T-helper 17 cell (primary cell): ENCODE data around the gene SBNO2. TPM values are rescaled to one million over a fixed set of nuclear protein-coding genes. Genes with fewer than 3 reads are reported as not detected.
"Not testable (repeated sequence)": the region's sequence is repeated elsewhere in the genome, so short reads cannot be mapped to it uniquely, and the experiment has no call there.

Experiments
- ATAC-seq: fragments of 150-1000 bp; cut with Tn5 transposase; 2 replicates; pipeline ENCODE4 v1.10.0; 2021; ENCODE audit warnings: mild to moderate bottlenecking, moderate library complexity
- DNase-seq, 3 donors: peaks; one replicate each; pipeline versions ENCODE4 v3.0.0 to v3.0.0-alpha.2; 2020 to 2021
- H3K9me3 ChIP-seq: one replicate; pipeline ENCODE4 v1.7.0; 2013; ENCODE audit warnings: low read length, mild to moderate bottlenecking; ENCODE audit not compliant: control insufficient read depth, poor library complexity, severe bottlenecking
- H3K27ac Mint-ChIP-seq: one replicate; pipeline ENCODE4 v1.8.0; 2022; ENCODE audit warnings: mild to moderate bottlenecking, moderate library complexity, mixed read lengths
- H3K27me3 Mint-ChIP-seq: one replicate; pipeline ENCODE4 v1.8.0; 2022; ENCODE audit warnings: mixed read lengths
- H3K36me3 Mint-ChIP-seq: one replicate; pipeline ENCODE4 v1.8.0; 2022; ENCODE audit warnings: low read depth, mixed read lengths
- H3K4me1 Mint-ChIP-seq: one replicate; pipeline ENCODE4 v1.8.0; 2022; ENCODE audit warnings: mild to moderate bottlenecking, mixed read lengths
- H3K4me3 Mint-ChIP-seq: one replicate; pipeline ENCODE4 v1.8.0; 2022; ENCODE audit warnings: mild to moderate bottlenecking, moderate library complexity, mixed read lengths
- total RNA-seq, 4 donors: library from RNA in 2 of 4; stranded (reverse) in 2 of 4; gene quantifications; one replicate each; pipeline ENCODE4 v1.2.3 and lab custom pipeline; 2022 to 2026

The SBNO2 gene
- total RNA-seq, 2 donors from 2014 or later = 85.4 to 106 TPM

- no peak overlapping the region for H3K4me3 Mint-ChIP-seq
- ATAC-seq = no peak
- no peaks in the 10 kb centered on the region for H3K27me3 Mint-ChIP-seq
- no peak overlapping the region for H3K27ac Mint-ChIP-seq
- peaks cover 2% of the 10 kb centered on the region for H3K36me3 Mint-ChIP-seq
- H3K4me1 Mint-ChIP-seq = peaks cover 16% of the 10 kb centered on the region
- no peak for DNase-seq
- H3K9me3 ChIP-seq = no peaks in the 10 kb centered on the region
Measured at GRCh38 chr19:1214862-1215731, 41.0 kb upstream of the SBNO2 start.

- H3K9me3 ChIP-seq = no peaks in the 10 kb centered on the region
- peak overlapping the region; percentile 92 for H3K4me3 Mint-ChIP-seq
- ATAC-seq = no peak
Measured at GRCh38 chr19:1214299-1214861, 40.3 kb upstream of the SBNO2 start.

GRCh38 chr19:1213391-1214286 is 39.6 kb upstream of the SBNO2 start:
- Mint-ChIP-seq H3K4me1 (peaks cover 16% of the 10 kb centered on the region), H3K27ac (peak overlapping the region; percentile 99), H3K36me3 (peaks cover 2% of the 10 kb centered on the region), H3K27me3 (no peaks in the 10 kb centered on the region), H3K4me3 (peak overlapping the region; percentile 92)
- no peaks in the 10 kb centered on the region for H3K9me3 ChIP-seq
- ATAC-seq = peak; percentile 96
- DNase-seq = peak; percentile 37 to 57 (median 50)

More at GRCh38 chr19:1214299-1214861, 40.3 kb upstream of the SBNO2 start:
- H3K36me3 Mint-ChIP-seq = peaks cover 2% of the 10 kb centered on the region
- peak overlapping the region; percentile 99 for H3K27ac Mint-ChIP-seq
- H3K4me1 Mint-ChIP-seq = peaks cover 16% of the 10 kb centered on the region
- DNase-seq = peak in 1 of 3 donors; percentile 7
- H3K27me3 Mint-ChIP-seq = no peaks in the 10 kb centered on the region

- no peak for ATAC-seq
Measured at GRCh38 chr19:1211494-1212234, 37.6 kb upstream of the SBNO2 start.

GRCh38 chr19:1210227-1210538 is 36.1 kb upstream of the SBNO2 start:
- ATAC-seq = no peak
- Mint-ChIP-seq H3K4me3 (no peak overlapping the region), H3K27me3 (no peaks in the 10 kb centered on the region)

More at GRCh38 chr19:1211494-1212234, 37.6 kb upstream of the SBNO2 start:
- no peaks in the 10 kb centered on the region for H3K9me3 ChIP-seq
- peak in 1 of 3 donors; percentile 10 for DNase-seq
- peaks cover 31% of the 10 kb centered on the region for H3K4me1 Mint-ChIP-seq
- peaks cover 2% of the 10 kb centered on the region for H3K36me3 Mint-ChIP-seq
- H3K27me3 Mint-ChIP-seq = no peaks in the 10 kb centered on the region
- no peak overlapping the region for H3K4me3 Mint-ChIP-seq
- H3K27ac Mint-ChIP-seq = no peak overlapping the region

GRCh38 chr19:1208830-1209229 is 34.8 kb upstream of the SBNO2 start:
- ATAC-seq, H3K36me3 Mint-ChIP-seq, H3K27me3 Mint-ChIP-seq, H3K9me3 ChIP-seq: not testable (repeated sequence)
- peak overlapping the region; percentile 95 for H3K27ac Mint-ChIP-seq
- peaks cover 30% of the 10 kb centered on the region for H3K4me1 Mint-ChIP-seq
- peak in 1 of 3 donors; percentile 8 for DNase-seq
- H3K4me3 Mint-ChIP-seq = peak overlapping the region; percentile 12

More at GRCh38 chr19:1210227-1210538, 36.1 kb upstream of the SBNO2 start:
- no peak for DNase-seq
- peaks cover 2% of the 10 kb centered on the region for H3K36me3 Mint-ChIP-seq
- H3K9me3 ChIP-seq = no peaks in the 10 kb centered on the region
- H3K27ac Mint-ChIP-seq = peak overlapping the region; percentile 49
- peaks cover 33% of the 10 kb centered on the region for H3K4me1 Mint-ChIP-seq

GRCh38 chr19:1206864-1207450 is 32.9 kb upstream of the SBNO2 start:
- DNase-seq = no peak
- Mint-ChIP-seq H3K27ac (peak overlapping the region; percentile 95), H3K27me3 (no peaks in the 10 kb centered on the region), H3K4me3 (peak overlapping the region; percentile 94), H3K4me1 (peaks cover 31% of the 10 kb centered on the region), H3K36me3 (no peaks in the 10 kb centered on the region)
- no peaks in the 10 kb centered on the region for H3K9me3 ChIP-seq
- no peak for ATAC-seq

GRCh38 chr19:1206150-1206863 is 32.2 kb upstream of the SBNO2 start:
- H3K27ac Mint-ChIP-seq = peak overlapping the region; percentile 95
- ATAC-seq (no peak), DNase-seq (no peak)
- H3K27me3 Mint-ChIP-seq = no peaks in the 10 kb centered on the region
- H3K4me3 Mint-ChIP-seq = peak overlapping the region; percentile 94
- H3K4me1 Mint-ChIP-seq = peaks cover 28% of the 10 kb centered on the region
- H3K36me3 Mint-ChIP-seq = no peaks in the 10 kb centered on the region
- no peaks in the 10 kb centered on the region for H3K9me3 ChIP-seq

- ATAC-seq = peak; percentile 93
- Mint-ChIP-seq H3K4me3 (peak within 1 kb of the TSS; percentile 94), H3K36me3 (no peaks in the 10 kb centered on the region), H3K27me3 (no peaks in the 10 kb centered on the region), H3K27ac (peak within 1 kb of the TSS; percentile 95), H3K4me1 (peaks cover 28% of the 10 kb centered on the region)
- DNase-seq = peak; percentile 99 to 100 (median 99)
- no peaks in the 10 kb centered on the region for H3K9me3 ChIP-seq
Measured at GRCh38 chr19:1205114-1206099, 31.3 kb upstream of the SBNO2 start, which contains the start of gene STK11. TSS of gene STK11 (plus strand) at chr19:1205778. CDS start at chr19:1206914, 1,136 bp downstream.

- peaks cover 11% of the 10 kb centered on the region for H3K4me1 Mint-ChIP-seq
- H3K27me3 Mint-ChIP-seq, H3K9me3 ChIP-seq, H3K27ac Mint-ChIP-seq, H3K4me3 Mint-ChIP-seq, ATAC-seq, DNase-seq, H3K36me3 Mint-ChIP-seq: not testable (repeated sequence)
Measured at GRCh38 chr19:1200614-1201013, 26.5 kb upstream of the SBNO2 start.

GRCh38 chr19:1199531-1199930 is 25.5 kb upstream of the SBNO2 start:
- Mint-ChIP-seq H3K27ac (no peak overlapping the region), H3K36me3 (no peaks in the 10 kb centered on the region), H3K4me3 (no peak overlapping the region), H3K4me1 (peaks cover 11% of the 10 kb centered on the region), H3K27me3 (no peaks in the 10 kb centered on the region)
- ATAC-seq (no peak), DNase-seq (no peak)
- no peaks in the 10 kb centered on the region for H3K9me3 ChIP-seq
